DMS114 treated with DMSO at 0.1 percent for 48 hours (cell line): Measurements from ENCODE around the gene CTNNA3.

Source experiments
- DNase-seq: peaks from one replicate; lab custom pipeline; 2025; ENCODE audit not compliant: unreplicated experiment; lab: John Stamatoyannopoulos, UW

Gene CTNNA3

DNA sequence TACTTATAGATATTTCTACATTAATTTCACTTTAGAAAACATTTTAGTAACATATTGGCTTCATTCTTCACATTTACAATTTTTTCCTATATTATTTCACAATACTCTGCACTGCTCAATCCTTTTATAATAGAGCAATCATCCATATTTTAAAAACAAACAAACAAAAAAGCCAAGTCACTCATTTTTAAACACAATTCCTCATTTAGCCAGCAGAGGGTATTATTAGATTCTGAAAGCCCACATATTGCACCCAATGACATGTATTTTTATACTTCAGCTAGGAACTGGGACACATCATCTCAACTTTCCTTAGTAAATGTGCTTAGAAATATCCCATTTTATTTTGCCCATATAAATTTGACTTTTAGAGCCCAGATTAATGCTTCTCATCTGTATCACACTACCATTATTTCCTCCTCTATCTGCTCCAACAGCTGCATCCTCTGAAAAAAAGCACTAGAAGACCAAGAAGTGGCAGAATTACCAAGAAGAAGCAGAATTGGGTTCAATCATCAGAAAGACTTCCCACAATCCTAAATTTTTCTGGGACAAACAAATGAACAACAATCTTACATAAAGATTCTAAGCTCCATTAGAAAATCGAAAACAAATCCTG is 29.5 kb downstream of the CTNNA3 start:
- peak; percentile 50 for DNase-seq

DNA sequence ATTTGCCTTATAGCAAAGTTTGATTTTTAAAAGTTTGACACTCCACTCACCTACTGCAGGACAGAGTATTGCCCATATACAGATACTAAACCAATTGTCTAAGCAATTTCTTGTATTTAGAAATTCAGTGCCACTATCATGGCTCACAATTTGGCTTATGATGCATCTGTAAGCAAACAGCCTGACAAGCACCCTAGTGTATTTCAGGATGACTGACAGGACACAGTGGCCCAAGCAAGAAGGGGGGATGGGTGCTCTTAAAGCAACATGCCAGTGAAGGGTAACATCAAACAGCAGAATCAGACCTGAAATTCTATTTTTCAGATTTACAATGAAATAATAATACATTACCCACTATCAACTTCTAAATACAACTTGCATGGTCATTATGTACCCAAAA is 30.5 kb downstream of the CTNNA3 start:
- no peak for DNase-seq

DNA sequence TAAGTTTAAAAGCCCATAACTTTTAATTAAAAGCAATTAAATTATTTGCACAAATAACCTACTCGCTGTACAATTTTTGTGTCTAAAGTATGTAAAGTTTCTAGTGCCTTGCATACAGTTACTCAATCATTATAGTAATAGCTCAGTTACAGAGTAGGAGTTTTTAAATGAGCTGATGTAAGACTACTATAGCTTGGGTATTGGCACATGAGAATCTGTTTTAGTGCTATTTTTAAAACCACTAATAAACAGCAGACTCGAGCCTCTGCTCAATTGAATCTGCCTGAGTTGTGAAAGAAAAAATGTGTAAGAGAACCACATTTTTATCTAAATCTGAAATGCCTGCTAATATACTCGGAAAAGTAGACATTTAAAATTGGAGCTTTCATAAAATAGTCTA is 31.1 kb downstream of the CTNNA3 start:
- DNase-seq: no peak

DNA sequence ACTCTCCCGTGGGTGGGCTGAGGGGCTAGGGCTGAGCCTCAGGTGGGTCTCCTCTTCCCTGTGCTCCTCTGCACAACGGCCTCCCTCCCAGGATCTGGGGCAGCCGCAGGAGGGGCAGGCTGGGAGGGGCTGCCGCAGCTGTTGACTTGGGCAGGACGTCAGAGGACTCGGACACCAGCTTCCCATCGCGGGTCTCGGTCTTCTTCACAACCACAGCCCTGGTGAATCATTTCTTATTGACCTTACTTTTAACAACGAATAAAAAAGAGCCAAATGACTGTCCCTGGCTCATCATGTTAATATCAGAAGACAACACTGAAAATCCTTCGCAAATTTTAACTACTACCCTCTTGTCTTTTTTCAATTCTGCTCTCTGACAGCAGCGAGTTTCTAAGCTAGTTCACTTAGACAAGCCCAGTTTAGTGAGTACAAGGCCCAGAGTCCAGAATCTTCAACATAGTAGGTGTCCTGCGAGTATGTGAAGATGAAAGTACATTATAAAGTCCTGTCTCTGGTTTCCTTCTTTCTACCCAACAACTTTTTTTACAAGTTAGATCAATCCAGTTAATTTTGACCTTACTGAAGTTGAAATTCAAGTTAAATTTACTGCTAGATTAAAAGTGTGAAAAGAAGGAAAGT is 32.4 kb downstream of the CTNNA3 start:
- no peak for DNase-seq

DNA sequence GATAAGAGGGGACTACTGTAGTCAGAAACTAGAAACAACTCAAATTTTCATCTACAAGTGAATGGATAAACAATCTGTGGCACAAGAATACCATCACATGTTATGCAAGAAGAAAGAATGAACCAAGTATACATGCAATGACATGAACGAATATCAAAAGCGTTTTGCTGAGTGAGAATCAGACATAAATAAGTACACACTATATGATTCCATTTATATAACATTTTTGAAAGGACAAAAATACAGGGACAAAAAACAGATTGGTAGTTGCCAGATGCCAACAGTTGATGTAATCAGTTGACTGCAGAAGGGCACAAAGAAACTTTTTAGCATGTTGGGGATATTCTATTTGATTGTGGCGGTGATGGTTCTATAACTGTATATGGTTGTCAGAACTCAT is 33.6 kb downstream of the CTNNA3 start:
- DNase-seq: no peak

DNA sequence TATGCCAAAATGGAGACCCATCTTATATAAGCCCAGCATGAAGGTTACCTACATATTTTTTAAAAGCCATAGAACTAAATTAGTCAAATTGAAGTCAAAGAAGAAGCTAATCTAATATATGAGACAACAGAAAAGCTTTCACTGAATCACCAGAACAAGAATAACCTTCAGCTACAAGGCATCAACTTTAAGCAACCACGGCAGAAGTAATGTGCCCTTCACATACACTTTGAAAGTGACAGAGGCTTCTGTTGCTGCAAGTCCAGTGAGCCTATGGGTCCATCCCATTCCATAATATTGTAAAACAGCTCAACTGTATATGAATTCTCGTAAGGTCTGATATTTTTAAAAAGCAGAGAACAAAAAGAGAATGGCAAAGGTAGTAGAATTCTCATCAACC is 36.5 kb downstream of the CTNNA3 start:
- no peak for DNase-seq

DNA sequence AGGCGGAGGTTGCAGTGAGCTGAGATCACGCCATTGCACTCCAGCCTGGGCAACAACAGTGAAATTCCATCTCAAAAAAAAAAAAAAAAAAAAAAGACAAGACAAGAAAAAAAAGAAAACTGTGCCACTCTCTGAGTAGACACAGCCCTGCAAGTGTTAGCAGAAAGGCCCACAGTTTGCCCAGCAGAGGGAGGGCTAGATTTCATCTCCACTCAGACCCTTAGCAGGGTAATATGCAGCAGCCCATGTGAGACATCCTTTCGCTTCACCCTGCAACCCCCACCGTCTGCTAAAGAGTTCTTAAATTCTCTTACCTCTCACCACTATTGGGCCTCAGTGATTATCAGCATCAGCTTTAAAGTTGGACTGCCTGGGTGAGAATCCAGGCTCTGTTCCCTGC is 38.2 kb downstream of the CTNNA3 start:
- no peak for DNase-seq

DNA sequence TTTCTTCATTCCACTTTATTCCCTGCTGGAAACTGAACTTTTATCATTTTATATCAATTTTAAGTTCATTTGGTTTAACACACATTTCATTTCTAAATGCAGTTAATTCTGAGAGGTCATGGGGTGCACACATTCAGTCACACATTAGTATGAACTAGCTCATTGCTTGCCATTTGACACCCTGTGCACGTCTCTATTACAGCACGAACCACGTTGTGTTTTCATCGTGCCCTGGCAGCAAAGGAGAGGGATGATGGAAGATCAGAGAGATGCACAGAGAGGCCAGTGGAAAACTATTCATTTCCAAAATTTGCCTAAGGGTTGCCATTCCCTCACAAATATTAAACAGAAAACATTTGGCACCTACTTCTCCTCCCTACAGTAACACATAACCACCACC is 45.4 kb downstream of the CTNNA3 start:
- no peak for DNase-seq

DNA sequence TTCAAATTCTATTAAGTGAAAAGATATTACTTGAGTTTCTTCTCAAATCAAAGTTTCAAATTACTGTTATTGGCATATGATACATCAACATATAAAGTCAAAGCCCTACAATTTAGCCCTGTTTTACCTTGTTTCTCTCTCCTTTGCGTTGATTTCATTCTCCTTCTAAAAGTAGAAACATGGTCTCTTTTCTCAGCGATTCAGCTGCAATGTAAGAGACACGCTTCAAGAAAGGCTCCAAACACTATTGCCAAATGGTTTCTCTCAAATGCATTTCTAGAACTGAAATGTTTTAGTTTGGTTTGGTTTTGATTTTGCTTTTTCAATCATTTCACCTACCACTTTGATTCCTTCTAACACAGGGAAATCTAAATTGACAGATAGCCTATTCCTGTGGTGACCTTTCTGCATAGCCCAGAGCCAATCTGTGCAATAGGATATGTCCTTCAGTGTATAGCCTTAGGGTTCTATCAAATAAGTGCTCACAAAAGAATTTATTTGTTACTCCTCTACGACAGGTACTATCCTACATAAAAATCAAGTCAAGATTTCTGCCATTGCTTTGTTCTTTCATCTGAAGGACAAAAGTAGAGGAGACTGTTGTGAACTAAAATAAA is 47.3 kb downstream of the CTNNA3 start:
- DNase-seq: no peak

DNA sequence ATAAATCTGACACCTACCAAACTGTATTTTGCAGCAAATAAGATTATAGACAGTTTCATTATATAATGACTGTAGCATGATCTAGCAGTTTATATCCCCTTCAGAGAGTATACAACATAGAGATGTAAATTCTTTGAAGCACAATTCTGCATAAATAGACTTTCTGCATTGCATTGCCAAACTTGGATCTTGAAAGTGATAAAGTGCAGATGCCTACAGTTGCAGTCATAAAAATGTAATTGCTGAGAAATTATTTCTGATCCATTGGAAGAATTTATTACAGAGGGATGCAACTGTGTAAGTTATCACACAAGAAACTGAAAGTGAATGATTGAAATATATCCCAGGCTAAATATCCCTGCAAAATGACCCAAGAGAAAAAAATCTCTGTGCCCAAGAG is 65.1 kb downstream of the CTNNA3 start:
- DNase-seq: no peak

DNA sequence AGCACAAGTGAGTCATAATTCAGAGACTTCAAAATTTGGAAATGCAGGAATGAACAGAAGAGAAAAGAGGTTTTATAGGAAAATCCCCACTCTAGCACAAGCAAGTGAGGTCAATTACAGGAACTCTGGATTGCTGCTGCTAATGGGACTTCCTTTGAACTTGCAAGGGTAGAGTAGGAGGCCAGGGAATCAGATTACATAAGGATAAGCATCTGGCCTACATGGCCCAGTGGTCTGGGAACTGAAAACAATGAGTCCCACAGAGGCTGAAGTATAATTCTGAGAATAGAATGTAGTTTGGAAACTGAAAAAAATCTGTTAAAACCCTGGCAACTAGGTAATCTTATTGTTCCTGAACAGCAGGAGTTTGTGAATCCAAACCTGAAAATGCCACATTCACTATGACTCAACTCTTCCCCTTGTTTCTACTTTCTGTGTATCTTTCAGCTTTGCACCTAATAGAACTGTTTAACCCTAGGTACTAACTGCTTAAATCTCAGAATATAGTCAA is 66.5 kb downstream of the CTNNA3 start:
- DNase-seq: no peak

DNA sequence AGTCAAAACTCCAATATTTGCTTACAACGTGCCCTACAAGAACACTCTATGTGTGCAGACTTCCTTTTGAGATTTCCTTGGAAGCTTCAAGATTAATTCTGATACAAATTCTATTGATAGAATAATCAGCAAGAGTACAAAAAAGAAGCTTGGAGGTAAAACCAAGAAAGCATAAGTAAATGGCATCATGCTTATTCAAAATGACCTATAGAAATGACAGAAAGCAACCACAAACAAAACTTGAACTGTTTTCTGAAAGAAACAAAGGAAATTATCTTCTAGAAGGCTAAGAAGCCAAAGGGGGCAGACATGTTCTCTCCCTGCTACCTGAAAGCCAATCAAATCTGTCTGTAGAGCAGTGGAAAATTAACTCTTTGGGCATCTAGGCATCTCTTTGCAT is 73.0 kb downstream of the CTNNA3 start:
- no peak for DNase-seq

DNA sequence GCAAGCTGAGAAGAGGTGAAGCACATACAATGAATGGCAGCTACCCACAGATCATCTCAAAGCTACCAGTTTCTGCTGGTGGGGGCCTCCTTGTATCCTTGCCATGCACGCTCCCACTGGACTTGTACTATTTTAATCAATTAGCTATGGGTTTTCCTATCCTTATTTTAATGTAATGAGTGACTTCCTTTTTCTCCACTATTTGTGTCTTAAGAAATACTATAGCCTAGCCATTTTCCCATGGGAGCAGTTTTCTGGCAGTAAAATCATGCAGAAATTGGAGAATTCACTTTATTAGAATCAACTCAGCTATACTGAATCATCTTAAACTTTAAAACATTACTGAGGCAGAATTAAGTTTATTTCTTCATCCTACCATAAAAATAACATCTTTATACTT is 73.5 kb downstream of the CTNNA3 start:
- no peak for DNase-seq

DNA sequence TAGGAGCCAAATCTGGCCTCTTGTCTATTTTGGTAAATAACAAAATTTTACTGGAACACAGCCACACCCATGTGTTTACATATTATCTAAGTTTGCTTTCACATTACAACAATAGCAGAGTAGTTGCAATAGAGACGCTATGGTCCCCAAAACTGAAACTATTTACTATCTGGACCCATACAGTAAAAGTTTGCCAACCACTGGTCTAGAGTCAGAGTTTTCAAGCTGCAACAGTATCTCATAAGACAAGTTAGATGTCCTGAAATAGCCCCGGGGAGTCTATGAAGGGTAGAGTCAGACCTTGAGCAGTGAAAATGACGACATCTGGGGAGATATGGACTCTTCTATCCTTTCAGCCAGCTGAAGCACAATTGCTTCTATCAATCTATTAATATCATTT is 74.2 kb downstream of the CTNNA3 start:
- DNase-seq: no peak

DNA sequence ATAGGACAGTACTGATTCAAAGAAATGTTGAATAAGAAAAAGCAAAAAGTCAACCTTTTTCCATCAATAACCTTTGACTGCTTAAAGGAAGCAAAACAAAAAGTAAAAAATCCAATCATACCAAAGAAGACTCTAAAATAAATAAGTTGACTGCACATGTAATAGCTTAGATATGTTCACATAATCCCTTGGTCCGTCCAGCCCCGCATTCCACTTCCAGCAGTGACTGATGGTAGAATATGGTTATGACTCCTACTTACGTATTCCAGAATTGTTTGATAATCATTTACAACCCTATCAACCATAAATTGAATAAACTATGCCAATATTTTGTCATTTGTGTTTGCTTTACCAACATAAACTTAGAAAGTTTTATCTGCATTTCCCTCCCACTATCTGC is 77.9 kb downstream of the CTNNA3 start:
- DNase-seq: no peak

DNA sequence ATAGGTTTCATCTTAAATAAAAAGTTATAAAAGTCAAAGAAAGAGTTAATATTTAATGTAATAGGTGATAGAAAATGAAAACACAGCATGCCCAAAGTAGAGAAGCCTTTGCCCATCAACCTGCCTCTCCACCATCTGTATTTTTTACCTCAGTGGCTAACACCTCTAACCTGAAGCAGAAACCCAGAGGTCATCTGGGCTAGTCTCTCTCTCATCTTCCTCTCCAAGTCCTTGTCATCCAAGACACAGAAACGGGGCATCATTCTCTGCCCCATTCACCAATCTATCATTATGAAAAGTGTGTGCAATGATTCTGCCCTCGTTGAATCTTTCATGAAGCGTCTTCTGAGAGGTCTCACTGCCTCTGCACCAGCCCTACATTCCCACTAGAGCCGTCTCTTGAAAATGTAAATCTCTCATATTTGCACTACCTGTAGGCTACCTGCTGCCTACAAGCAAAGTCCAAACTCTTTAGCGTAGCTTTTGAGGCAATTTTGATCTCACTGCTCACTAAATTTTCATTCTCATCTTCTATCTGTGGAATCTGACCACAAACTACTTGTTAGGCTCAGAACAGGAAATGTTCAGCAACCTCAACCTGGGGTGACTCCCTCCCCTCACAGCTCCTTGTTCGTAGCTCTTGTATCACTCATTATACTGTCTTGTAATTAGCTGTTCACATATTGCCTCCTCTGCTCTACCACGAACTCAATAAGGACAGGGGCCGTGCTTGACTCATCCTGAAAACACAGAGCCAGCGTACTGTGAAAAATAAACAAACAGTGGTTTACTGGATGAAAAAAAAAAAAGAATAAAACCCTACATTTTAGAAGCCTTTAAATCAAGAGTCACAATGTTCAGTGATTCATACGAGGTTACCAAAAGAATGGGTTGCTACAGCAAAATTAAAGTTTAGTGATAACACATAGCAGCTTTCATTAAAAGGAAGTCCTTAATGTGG is 83.1 kb downstream of the CTNNA3 start:
- DNase-seq: no peak

DNA sequence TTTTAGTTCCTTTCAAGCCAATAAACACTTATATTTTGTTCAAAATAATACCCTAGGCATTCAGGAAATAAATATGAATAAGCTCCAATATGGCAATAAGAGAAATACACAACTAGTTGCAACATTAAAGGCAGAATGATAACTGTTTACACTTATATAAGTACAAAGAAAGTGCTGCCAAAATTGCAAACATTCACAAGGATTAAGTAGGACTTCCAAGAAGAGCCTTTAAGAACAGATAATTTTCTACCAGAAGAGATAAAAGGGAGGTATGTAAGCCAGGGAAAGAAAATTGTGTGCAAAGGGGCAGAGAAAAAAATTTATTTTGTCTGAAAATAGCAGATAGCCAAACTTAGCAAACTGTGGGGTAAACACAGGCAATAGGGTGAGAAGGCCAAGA is 83.8 kb downstream of the CTNNA3 start:
- DNase-seq: no peak

DNA sequence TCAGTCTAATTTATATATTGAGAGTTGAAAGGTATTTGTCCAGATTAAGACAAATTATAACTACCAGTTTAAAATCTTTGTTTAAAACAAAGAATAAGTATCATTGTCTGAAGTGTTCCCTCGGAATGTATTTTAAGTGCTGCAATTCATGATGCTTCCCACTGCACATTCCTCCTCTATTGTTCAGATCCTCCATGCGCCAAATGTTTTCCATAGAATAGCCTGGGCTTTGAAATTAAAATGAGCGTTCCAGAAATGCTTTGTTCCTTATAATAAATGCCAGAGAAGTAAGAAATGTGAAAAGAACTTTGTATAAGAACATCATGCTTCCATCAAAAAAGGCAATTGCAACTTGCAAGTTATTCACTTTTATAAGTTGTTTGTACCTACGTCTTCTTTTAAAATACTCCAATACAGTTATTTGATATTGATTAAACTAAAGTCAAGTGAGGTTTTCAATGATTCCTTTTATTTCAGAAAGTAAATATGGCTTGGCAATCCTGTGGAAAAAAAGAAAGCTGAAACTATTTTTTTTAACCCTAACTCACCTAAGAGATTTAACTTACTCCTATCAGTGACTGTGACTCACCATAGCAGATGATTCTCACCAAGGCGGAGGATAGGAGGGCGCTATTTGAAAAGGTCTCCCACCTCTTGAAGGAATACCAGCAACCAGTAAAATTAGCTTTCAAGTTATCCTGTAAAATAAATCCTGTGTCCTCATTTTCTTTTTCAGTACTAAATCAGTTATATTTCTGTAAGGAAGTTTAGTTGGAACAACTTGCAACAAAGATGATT is 85.8 kb downstream of the CTNNA3 start:
- DNase-seq: no peak

DNA sequence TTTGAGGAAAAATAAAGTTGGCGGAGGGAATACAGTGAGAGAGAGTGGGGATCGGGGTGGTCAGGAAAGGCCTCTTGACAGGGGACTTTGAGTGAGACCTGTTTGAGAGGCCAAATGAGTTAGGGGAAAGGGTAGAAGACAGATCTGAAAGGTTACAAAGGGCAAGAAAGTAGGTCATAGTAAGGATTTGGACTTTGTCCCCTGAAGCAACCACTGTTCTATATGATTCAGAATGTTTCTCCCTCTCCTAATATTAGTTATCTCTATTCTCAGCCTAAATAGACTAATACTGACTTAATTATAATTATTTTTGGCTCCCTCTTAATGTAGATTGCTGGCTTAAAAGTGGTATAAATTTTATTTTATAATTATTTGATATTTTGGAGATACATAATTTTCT is 88.0 kb downstream of the CTNNA3 start:
- DNase-seq: no peak

DNA sequence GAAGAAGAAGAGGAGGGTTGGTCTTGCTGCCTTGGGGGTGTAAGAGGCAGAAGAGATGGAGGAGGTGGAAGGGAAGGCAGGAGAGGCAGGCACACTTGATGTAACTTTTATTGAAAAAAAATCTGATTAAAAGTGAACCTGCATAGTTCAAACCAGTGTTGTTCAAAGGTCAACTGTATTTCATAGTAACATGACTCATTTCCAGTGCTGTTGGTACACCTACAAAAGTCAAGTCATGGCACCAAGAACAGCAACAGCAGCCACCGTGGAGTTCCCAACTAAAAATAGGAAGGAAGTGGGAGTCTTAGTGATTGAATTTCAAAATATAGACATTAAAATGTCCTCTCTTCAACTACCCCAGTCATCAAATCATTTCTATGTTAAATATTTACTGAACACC is 88.5 kb downstream of the CTNNA3 start:
- DNase-seq: no peak

DNA sequence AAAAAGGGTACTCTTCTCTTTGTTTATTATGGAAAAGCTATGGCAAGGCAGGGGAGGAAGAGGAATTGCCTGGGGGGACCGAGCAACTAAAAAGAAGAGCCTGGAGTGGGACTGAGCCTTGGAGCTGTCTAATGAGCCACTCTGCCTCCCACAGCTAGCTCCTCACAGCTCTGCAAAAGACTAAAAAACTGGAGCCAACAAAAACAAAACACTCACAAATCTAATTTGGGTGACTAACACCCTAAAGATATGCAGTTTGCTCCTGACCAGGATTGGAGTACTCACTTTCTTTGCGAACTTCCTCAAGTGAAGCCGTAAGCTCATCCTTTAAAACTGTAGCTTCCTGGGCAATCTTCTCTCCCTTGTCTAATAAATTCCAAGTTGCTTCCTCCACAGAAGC is 89.4 kb downstream of the CTNNA3 start:
- DNase-seq: no peak
